HG02798 (cell line): ENCODE results near the gene DCAF7.

Experiments used
- ATAC-seq: cut with Tn5 transposase; IDR thresholded peaks from one replicate; pipeline ENCODE4 v1.9.1; 2021; ENCODE audit warnings: mild to moderate bottlenecking; ENCODE audit not compliant: unreplicated experiment, poor library complexity

The DCAF7 gene, protein sequence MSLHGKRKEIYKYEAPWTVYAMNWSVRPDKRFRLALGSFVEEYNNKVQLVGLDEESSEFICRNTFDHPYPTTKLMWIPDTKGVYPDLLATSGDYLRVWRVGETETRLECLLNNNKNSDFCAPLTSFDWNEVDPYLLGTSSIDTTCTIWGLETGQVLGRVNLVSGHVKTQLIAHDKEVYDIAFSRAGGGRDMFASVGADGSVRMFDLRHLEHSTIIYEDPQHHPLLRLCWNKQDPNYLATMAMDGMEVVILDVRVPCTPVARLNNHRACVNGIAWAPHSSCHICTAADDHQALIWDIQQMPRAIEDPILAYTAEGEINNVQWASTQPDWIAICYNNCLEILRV

DNA sequence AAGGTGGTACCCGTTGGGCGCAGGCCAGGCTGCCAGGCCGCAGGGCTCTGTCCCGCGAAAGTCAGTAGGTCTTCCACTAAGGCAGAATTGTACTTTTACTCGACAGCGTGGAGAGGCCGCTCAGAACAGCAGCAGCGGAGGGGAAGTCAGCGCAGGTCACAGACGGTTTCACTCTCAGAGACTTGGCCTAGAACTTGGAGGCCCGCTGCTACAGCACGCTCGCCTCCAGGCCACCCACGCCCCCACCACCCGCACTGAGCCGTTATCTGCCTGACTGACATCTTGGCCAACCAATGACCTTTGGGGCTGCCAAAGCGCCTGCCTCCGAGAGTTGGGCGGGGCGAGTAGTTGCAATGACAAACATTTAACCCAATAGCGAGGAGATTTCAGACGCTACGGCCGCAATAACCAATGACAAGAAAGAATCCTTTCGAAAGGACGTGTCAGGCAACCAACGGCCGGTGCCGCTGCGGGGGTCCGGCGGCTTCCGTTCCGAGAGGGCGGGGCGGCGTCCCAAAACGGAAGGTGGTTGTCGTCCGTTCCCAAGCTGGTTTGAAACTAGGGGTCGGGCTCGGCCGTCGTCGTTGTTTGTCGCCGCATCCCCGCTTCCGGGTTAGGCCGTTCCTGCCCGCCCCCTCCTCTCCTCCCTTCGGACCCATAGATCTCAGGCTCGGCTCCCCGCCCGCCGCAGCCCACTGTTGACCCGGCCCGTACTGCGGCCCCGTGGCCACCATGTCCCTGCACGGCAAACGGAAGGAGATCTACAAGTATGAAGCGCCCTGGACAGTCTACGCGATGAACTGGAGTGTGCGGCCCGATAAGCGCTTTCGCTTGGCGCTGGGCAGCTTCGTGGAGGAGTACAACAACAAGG is at the start of gene DCAF7:
TSS of gene DCAF7 (plus strand) at position 532 of the 871 bp plus-strand sequence. CDS start at position 733, 201 bp downstream.
- peak; percentile 94 for ATAC-seq

DNA sequence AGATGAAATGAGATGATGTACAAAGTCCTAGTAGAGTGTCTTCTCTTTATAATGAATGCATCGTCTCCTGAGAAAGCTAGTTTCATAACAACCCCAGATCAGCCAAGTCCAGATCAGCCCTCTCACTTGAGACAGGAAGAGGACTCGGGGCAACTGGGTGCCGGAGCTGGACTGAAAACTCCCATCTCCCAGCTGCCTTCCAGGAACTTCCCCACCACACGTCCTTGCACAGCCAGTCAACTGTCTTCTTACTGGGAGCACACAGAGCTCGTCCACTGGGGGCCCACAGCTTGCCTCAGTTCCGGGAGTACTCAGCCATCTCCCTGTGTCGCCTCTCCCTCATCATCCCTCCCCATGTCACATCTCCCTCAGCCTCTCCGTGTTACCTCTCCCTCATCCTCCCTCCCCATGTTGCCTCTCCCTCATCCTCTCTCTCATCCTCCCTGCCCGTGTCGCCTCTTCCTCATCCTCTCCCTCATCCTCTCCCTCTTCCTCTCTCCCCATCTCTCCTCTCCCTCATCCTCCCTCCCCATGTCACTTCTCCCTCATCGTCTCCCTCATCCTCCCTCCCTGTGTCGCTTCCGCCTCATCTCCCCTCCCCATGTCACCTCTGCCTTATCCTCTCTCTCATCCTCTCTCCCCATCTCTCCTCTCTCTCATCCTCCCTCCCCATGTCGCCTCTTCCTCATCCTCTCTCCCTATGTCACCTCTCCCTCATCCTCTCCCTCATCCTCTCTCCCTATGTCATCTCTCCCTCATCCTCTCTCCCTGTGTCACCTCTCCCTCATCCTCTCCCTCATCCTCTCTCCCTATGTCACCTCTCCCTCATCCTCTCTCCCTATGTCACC is 49.5 kb upstream of the DCAF7 start:
- no peak for ATAC-seq

DNA sequence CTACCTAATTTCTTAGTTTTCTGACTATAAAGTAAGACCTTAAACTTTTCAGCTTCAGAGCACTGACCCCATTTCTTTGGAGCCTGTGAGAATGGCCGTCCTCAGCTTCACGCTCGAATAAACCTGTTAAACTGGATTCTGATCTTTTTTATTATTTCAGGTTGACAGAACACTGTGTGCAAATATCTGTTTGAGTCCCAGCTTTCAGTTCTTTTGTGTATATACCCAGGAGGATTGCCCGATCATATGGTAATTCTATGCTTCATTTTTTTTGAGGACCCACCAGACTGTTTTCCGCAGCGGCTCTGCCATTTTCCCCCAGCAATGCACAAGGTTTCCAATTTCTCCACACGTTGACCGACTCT is 47.0 kb upstream of the DCAF7 start:
- no peak for ATAC-seq

DNA sequence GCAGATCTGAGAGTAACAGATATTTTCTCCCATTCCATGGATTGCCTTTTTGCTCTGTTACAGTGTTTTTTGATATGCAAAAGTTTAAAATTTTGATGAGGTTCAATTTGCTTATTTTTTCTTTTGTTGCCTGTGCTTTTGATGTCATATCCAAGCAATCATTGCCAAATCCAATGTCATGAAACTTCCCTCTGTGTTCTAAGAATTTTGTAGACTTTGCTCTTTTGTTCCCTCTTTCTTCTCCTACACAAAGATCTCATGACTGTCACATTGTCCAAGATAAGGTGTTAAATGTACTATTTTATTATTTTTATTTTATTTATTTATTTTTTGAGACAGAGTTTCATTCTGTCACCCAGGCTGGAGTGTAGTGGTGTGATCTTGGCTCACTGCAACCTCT is 46.0 kb upstream of the DCAF7 start:
- no peak for ATAC-seq

DNA sequence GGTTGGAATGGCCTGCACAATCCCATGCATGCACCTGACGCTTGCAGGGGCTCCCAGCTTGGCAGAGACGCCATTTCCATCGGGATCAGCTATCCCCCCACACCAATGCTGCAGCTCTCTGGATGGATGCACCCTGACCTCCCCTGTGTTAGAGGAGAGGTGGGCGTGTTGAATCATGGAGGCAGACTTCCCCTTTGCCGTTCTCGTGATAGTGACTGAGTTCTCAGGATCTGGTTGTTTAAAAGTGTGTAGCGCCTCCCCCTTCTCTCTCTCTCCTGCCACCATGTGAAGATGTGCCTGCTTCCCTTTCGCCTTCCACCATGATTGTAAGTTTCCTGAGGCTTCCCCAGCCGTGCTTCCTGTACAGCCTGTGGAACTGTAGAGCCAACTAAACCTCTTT is 44.9 kb upstream of the DCAF7 start:
- ATAC-seq, result no peak

DNA sequence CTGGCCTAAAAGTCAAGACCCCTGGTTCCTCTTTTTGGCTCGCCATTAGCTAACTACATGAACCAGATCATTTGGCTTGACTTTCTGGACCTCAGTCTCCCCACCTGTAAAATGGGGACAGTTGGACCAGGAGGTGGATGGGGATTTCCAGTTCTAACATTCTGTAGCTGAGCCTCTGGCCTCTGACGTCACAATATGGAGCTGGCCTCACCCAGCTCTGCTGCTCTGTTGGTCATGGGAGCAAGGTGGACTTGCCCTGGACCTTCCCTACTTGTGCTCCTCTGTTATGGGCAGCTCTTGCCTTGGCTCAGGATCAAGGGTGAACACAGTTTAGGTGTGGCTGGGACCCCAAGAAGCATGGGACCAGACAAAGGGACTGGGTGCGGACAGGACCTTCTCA is 43.6 kb upstream of the DCAF7 start:
- no peak for ATAC-seq

DNA sequence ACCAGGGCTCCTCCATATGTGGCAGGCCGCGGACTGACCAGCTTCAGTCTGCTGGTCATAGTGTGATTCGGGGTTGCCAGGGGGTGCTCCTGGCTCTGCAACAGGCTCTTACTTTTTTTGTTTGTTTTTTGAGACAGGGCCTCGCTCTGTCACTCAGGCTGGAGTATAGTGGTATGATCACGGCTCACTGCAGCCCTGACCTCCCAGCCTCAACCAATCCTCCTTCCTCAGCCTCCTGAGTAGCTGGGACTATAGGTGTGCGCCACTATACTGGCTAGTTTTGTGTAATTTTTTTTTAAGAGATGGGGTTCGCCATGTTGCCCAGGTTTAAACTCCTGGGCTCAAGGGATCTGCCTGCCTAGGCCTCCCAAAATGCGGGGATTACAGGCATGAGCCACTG is 38.9 kb upstream of the DCAF7 start:
- no peak for ATAC-seq

DNA sequence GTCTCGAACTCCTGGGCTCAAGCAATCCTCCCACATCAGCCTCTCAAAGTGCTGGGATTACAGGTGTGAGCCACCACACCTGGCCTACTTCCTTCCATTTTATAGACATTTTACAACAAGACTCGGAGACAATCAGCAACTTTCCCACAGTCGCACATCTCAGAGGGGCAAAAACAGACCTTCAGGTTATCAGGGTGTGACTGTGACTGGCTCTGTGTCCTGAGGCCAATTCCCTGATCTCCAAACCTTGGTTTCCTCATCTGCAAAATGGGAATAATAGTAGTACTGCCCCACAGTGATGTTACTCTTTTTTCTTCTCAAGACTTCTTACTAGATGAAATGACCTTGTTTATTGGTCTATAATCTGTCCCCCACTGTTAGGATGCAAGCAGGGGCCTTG is 37.9 kb upstream of the DCAF7 start:
- ATAC-seq, result no peak

DNA sequence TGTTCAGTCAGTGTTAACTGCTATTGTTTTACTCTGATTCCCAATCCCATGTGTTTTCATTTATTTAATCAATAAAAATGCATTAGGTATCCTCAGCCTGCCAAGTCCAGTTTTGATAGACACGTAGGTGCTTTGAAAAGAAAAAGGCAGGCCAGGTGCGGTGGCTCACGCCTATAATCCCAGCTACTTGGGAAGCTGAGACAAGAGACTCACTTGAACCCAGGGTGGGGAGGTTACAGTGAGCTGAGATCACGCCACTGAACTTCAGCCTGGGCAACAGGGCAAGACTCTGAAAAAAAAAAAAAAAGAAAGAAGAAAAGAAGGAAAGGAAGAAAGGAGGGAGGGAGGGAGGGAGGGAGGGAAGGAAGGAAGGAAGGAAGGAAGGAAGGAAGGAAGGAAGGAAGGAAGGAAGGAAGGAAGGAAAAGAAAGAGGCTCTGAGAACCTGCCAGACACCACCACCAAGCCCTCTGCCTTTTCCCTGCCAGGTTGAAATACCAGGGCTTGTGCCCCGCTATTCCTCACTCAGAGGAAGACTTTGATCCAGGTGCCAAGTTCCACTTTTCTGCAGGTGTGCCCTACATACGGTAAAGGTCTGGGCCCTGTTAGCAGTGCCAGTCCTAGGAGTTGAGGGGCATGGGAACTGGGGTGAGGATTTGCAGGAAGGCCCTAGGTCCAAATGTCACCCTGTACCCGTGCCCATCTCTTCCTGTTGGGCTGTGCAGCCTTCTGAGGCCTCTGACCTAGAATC is 37.2 kb upstream of the DCAF7 start:
- no peak for ATAC-seq

DNA sequence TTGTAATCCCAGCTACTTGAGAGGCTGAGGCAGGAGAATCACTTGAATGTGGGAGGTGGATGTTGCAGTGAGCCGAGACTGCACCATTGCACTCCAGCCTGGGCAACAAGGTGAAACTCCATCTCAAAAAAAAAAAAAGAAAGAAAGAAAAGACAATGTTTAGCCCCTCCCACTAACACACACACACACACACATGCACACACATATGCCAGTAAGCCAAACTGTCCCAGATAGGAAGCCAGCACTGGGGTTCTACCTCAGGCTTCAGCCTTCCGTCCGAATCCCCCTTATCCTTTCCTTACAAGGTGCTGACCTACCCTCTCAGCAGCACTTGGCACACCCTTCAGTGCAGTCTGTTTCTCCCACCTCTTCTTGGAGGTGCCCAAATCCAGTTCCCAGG is 35.8 kb upstream of the DCAF7 start:
- ATAC-seq, result no peak

DNA sequence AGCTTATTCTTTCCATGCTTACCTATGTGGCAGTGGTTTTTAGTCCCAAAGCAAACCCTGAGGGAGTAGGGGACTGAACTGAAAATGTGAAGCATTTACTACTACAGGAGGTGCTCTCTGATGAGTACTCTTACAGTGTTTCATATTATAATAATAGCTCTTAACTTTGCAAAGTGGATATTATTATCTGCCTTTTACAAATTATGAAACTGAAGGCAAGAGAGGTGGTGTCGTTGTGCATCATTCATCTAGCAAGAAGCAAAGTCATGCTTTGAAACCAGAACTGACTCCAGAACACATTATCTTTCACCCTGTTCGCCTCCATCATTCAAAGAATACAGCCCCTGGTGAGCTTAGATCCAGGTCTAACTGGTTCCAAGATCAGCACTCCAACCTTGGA is 35.3 kb upstream of the DCAF7 start:
- ATAC-seq, result peak; percentile 51

DNA sequence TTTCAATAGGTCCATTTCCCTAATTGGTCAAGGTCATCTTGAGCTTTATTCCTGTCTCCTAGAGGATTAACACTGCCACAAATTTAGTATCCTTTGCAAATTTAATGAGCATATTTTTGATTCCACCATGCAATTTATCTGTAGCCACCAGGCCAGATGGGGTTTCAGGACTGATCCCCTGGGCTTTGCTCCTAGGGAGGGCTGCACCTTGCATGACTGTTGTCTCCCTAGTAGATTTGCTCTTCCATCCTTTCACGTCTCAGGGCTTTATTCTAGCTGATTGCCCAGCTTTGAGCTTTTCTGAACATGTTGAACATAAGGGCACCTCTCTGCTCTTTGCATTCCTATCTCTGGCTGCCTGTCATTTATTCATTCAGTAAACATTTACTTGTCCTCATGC is 34.9 kb upstream of the DCAF7 start:
- ATAC-seq, result no peak

DNA sequence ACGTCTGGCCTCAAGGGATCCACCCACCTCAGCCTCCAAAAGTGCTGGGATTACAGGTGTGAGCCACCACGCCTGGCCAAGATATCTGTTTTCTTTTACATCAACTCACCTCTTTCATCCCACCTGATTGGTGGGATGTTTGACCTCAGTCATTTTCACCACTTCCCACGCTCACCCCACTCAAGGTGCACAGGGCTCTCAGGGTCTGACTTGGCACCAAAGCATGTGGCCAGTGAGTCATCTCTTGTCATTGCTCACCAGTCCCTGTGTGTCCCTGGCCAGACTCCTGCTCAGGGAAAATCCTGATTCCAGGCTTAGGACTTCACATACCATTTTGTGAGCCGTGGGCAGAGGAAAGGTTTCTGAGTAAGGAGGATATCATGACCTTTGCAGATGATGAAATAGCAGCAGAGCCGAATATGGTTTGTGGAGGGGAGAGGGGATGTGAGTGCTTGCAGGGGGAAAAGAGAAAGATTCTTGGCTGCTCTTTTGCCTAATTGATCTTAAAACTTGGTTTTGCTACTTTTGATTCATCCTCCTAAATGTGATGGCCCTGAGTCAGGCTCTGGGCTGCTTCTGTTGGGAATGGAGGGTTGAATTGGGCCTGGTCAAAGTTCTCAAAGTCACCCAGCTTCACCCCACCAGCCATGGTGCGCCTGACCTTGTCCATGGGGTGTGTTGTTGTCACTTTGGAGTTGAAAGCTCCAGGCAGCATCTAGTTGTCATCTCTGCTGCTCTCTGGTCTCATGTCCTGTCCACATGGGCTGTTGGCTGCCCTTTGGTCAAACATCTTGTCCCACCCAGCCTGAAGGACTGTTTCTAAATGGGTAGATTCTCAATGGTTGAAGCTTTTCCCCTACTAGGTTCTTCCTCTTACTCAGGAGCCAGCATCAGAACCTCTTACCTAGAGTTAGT is 33.1 kb upstream of the DCAF7 start:
- peak; percentile 63 for ATAC-seq

DNA sequence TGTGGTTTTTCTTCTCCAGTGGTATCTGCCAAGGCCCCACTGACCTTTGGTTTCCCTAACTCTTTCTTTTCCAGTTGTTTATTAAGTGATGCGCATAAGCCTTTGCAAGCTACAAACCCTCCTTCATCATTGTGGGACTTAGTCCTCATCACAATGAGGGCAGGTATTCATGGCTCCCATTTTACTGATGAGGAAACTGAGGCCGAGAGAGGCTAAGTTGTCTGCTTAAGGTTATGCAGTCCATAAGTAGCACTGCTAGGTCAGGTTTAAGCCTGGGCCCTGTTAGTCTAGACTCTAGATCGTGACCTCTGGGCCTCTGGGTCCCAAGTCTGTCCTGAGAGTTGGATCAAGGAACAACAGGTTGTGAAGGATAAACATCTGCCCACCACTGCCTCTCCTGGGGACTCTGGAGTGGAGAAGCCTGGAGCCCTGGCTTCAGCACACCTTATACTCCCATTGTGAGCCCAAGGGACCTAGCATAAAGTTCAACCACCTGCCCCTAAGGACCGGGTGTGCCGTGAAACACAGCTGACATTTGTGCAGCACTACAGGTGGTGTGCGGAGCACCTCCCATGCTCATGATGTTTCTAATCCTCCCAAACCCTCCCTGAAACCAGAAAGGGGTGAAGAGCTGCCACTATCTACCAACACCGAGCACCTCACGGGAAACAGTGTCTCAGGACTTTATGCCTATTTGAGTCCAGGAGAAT is 32.3 kb upstream of the DCAF7 start:
- ATAC-seq, result no peak

DNA sequence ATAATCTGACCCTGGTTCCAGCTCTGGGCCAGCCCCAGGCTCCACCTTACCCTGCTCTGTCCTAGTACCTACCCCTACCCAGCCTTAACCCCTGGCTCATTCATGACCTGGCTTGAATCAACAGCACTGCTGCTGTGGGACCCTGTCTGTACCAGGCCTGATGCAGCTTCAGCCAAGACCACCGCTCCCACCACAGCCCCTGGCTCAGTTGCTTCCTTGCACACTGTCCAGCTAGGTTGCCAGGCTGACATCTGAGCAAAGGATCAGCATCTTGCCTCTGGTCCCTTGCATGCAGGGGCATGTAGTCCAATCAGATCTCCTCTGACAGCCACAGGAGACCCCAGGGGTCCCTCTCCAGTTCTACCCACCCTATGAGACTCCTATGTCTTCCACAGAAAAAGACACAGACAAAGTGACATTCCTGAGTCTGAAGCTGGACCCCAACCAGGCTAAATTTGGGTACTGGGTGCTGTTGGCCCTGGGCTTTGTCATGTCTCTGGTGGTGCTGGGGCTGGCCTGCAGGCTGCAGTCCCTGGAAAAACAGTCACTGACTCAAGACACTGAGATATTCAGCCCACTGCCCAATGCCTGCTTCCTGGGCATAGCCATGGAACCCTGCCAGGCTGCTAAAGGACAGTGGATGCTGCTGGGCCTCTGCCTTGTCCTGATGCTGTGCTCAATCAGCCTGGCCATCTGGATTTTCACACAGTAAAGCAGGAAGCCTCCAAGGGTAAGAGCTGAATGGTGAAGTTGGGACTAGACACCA is 31.0 kb upstream of the DCAF7 start:
- no peak for ATAC-seq

DNA sequence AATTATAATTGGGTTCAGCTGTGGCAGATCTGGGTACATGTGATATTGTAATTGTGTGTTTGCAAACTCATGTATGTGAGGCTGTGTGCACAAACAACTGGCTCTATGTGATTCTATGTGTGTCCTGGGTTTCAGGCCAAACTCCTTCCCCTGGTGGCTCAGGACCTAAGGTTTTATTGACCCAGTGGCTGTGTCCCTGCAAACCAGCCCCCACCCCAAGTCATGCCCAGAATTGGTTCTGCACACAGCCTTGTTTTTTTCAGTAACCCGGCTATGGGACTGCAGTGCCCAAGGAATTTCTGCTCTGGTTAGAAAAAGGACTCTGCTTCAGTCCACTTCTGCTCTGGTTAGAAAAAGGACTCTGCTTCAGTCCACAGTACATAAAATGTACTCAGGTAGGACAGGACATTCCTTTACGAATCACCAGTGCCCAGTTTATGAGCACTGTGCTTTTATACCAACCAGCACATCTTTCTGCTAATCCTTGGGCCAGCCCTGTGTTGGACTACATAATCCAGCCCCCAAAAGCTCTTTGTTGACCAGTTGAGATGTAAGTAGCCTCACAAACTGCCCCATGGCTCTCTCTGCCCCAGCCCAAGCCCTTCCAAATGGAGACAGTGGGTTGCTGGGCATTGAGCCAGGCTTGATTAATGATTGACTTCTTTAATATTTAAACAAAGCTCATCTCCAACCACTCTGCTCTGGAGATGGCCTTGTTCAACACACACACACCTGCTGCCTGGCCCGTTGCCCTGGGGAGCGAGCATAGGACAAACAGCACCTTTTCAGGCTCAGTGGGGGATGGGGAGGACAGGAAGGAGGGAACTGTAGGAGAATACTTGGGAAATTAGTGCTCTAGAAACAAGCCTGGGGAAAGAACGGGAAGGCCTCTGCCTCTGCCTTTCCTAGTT is 30.1 kb upstream of the DCAF7 start:
- ATAC-seq, result no peak
